AG04449 (cell line): ENCODE results near the gene ITGAX.

Experiments used
- CTCF ChIA-PET: fragments of 350-600 bp; formaldehyde crosslinking; extraction: SDS; loops from one replicate; lab custom pipeline; 2021; ENCODE audit warnings: antibody characterized with exemption; lab: Yijun Ruan, JAX
- POLR2A ChIA-PET: fragments of 400-600, 350-600 bp; formaldehyde crosslinking; extraction: SDS; loops from one replicate; lab custom pipeline; 2020; ENCODE audit warnings: antibody characterized with exemption, inconsistent platforms; lab: Yijun Ruan, JAX
- DNase-seq: peaks from one replicate; pipeline ENCODE4 v3.0.0-alpha.2; 2010; ENCODE audit warnings: low read depth, low spot score
- H3K4me3 ChIP-seq: 2 replicates; pipeline ENCODE4 v1.5.1; 2011; ENCODE audit warnings: low read depth, mild to moderate bottlenecking, control low read depth, low read length
- CTCF ChIP-seq: IDR thresholded peaks from one replicate; pipeline ENCODE4 v1.5.1; 2011; ENCODE audit warnings: mild to moderate bottlenecking, moderate library complexity, low read length, control low read depth, inconsistent platforms; ENCODE audit not compliant: insufficient read depth; ENCODE audit errors: missing control alignments

Gene ITGAX

DNA sequence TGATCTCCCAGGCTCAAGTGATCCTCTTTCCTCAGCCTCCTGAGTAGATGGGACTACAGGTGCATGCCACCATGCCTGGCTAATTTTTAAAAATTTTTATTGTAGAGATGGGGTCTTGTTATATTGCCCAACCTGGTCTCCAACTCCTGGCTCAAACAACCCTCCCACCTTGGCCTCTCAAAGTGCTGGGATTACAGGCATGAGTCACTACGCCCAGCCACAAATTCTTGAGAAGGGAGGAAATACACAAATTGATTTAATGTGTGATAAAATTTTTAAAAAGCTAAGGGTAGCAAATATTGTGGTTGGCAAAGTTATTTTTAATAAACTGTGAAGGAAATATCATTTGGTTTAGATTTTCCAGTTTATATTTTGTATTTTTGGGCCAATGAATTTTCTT, 47.7 kb downstream of the ITGAX start:
- no peak overlapping the region for H3K4me3 ChIP-seq
- POLR2A ChIA-PET, result interaction anchor here (1.2 kb wide), 1 partner anchor 16 kb away, joined by 5 read pairs; no protein-coding TSS in a partner anchor
- TF ChIP-seq CTCF, result no peak
- no peak for DNase-seq
- CTCF ChIA-PET, result no interaction called here

GRCh38 chr16:31403590-31404352, 48.8 kb downstream of the ITGAX start:
- peak overlapping the region; percentile 8; the same call in 1 of the 2 replicates for H3K4me3 ChIP-seq
- ChIA-PET POLR2A (no interaction called here), CTCF (no interaction called here)
- no peak for TF ChIP-seq CTCF
- DNase-seq, result no peak

DNA sequence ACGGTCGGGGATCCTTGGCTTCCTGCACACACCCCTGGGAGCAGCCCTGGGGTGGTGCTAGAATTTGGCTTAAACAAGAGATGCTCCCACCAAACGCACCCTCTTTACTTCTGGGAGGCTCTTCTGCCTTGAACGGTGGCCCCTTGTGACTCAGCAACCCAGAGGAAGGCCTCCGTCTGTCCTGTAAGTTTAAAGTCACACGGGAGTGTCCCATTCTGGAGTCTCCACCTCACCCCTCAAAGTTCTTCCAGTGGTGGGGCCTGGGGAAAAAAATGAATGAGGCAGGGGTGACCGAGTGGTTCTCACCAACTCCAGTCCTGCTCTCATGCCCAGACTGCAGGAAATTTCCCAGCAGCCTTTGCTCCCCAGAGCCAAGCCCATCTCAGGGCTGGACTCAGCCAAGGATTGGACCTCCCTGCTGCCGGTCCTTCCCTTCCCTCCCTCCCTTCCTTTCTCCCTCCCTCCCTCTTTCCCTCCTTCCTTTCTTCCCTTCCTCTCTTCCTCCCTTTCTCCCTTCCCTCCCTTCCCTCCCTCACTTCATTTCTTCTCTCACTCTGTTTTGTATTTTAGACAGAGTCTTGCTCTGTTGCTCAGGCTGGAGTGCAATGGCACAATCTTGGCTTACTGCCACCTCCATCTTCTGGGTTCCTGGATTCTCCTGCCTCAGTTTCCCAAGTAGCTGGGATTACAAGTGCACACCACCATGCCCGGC, 49.5 kb downstream of the ITGAX start:
- ChIA-PET CTCF (no interaction called here), POLR2A (no interaction called here)
- DNase-seq, result no peak
- no peak for TF ChIP-seq CTCF
- peak overlapping the region; percentile 12; the same call in 1 of the 2 replicates for H3K4me3 ChIP-seq

DNA sequence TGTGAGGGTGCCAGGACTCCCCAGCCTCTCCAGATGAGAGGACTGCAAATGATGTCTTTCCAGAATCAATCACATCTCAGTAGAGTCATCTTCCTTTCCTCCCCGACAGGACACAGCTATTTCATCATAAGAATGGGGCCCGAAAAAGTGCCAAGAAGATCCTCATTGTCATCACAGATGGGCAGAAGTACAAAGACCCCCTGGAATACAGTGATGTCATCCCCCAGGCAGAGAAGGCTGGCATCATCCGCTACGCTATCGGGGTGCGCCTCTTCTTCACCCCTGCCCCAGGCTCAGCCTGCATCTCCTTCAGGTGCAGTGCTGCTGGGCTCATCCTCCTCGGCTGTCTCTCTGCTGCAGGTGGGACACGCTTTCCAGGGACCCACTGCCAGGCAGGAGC, 52.4 kb downstream of the ITGAX start:
- no peak for DNase-seq
- H3K4me3 ChIP-seq, result no peak overlapping the region
- POLR2A ChIA-PET, result no interaction called here
- CTCF ChIA-PET, result interaction anchor here (0.7 kb wide), 1 partner anchor 20 kb away, joined by 3 read pairs; no protein-coding TSS in a partner anchor
- TF ChIP-seq CTCF, result no peak

DNA sequence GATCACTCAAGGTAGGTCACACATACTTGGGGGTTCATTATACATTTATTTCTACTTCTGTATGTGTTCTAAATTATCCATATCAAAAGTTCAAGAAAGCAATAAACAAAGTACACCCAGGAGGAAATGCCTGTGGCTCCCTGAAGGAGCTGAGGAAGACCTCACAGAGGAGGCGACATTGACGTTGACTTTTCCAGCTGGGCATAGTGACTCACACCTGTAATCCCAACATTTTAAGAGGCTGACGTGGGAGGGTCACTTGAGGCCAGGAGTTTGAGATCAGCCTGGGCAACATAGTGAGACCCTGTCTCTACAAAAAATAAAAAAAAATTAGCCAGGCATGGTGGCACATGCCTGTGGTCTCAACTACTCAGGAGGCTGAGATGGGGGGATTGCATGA, 54.5 kb downstream of the ITGAX start:
- DNase-seq, result no peak
- no peak overlapping the region for H3K4me3 ChIP-seq
- no peak for TF ChIP-seq CTCF
- ChIA-PET CTCF (no interaction called here), POLR2A (no interaction called here)

- ChIA-PET CTCF (no interaction called here), POLR2A (no interaction called here)
- H3K4me3 ChIP-seq, result no peak overlapping the region
These were observed 55.1 kb downstream of the ITGAX start for GRCh38 chr16:31410082-31410481.

More at GRCh38 chr16:31410082-31410481, 55.1 kb downstream of the ITGAX start:
- TF ChIP-seq CTCF, result no peak
- DNase-seq, result no peak
